Caco-2 (cell line): ENCODE measurements around the gene ABHD16B. TPM values are rescaled to one million over a fixed set of nuclear protein-coding genes. Genes with fewer than 3 reads are reported as not detected.

ENCODE experiments used
- BruUV-seq: library from RNA; stranded (reverse); fragments of 400-500 nt; replicated peaks from 2 replicates; lab custom pipeline; 2021; lab: Mats Ljungman, UMichigan
- CTCF ChIA-PET: fragments of 300-600 bp; sonication (Branson Sonifier 250); formaldehyde crosslinking; loops from one replicate; lab custom pipeline; 2022; ENCODE audit warnings: antibody characterized with exemption; lab: Charles Lee
- POLR2A ChIA-PET: fragments of 300-600 bp; sonication (Branson Sonifier 250); formaldehyde crosslinking; loops from one replicate; lab custom pipeline; 2022; ENCODE audit warnings: antibody characterized with exemption; lab: Charles Lee
- DNase-seq, 2 experiments: peaks; one replicate each; pipeline versions ENCODE4 v3.0.0 to v3.0.0-alpha.2; 2020 to 2022
- H3K27me3 ChIP-seq: replicated peaks from 2 replicates; pipeline ENCODE4 v1.6.0; 2011; ENCODE audit warnings: low read length; ENCODE audit not compliant: control insufficient read depth, insufficient read depth
- H3K36me3 ChIP-seq: 2 replicates; pipeline ENCODE4 v1.5.1; 2011; ENCODE audit warnings: low read length; ENCODE audit not compliant: control insufficient read depth, insufficient read depth
- H3K4me1 ChIP-seq: fragments of 250-450 bp; sonication (Bioruptor Pico); 2 replicates; pipeline ENCODE4 v1.5.1; 2020; ENCODE audit warnings: mild to moderate bottlenecking
- H3K4me3 ChIP-seq: 2 replicates; pipeline ENCODE4 v1.5.1; 2011; ENCODE audit warnings: low read depth, mild to moderate bottlenecking, control low read depth, low read length
- H3K9me3 ChIP-seq: fragments of 250-450 bp; sonication (Bioruptor Pico); 2 replicates; pipeline ENCODE4 v1.5.1; 2020; ENCODE audit warnings: mild to moderate bottlenecking, moderate library complexity
- H3K27ac Mint-ChIP-seq: one replicate; pipeline ENCODE4 v1.8.0; 2022; ENCODE audit warnings: mixed read lengths; ENCODE audit not compliant: unreplicated experiment
- H3K27me3 Mint-ChIP-seq: one replicate; pipeline ENCODE4 v1.8.0; 2022; ENCODE audit warnings: mixed read lengths; ENCODE audit not compliant: insufficient read depth, unreplicated experiment
- H3K36me3 Mint-ChIP-seq: one replicate; pipeline ENCODE4 v1.8.0; 2022; ENCODE audit warnings: mild to moderate bottlenecking, mixed read lengths; ENCODE audit not compliant: insufficient read depth, unreplicated experiment
- H3K4me1 Mint-ChIP-seq: one replicate; pipeline ENCODE4 v1.8.0; 2022; ENCODE audit warnings: low read depth, mixed read lengths; ENCODE audit not compliant: unreplicated experiment
- H3K4me3 Mint-ChIP-seq: one replicate; pipeline ENCODE4 v1.8.0; 2022; ENCODE audit warnings: mild to moderate bottlenecking, moderate library complexity, mixed read lengths; ENCODE audit not compliant: unreplicated experiment
- H3K9me3 Mint-ChIP-seq: one replicate; pipeline ENCODE4 v1.8.0; 2022; ENCODE audit warnings: mixed read lengths; ENCODE audit not compliant: unreplicated experiment
- intact Hi-C: fragments of 100-400 bp; cut with micrococcal nuclease; formaldehyde crosslinking; loops from one replicate; pipeline ENCODE4 v1.10.0; 2022; ENCODE audit not compliant: unreplicated experiment
- total RNA-seq: library from RNA; stranded (reverse); gene quantifications from 2 replicates; pipeline ENCODE4 v1.2.3, GENCODE V29; 2022
- TF ChIP-seq, protein P1 (sequence below), 2 experiments: fragments of 200-600 bp in 1 of 2; IDR thresholded peaks; 1 replicate in 1 of 2; 2 replicates in 1 of 2; pipeline versions ENCODE4 v1.5.1 to v1.8.0; 2011 to 2022; ENCODE audit warnings: antibody characterized with exemption in 1 of 2, control low read depth in 1 of 2, inconsistent platforms in 1 of 2, low read depth in 1 of 2, low read length in 1 of 2, mild to moderate bottlenecking in 1 of 2, moderate library complexity in 1 of 2; ENCODE audit not compliant: insufficient read depth in 1 of 2, severe bottlenecking in 1 of 2, unreplicated experiment in 1 of 2

Gene ABHD16B
- total RNA-seq, 1 experiment from 2014 or later, result 0.27 TPM

- Histone ChIP-seq H3K4me3 (peak overlapping the region; percentile 17; the same call in 1 of the 2 replicates), H3K9me3 (no peaks in the 10 kb centered on the region), H3K36me3 (no peaks in the 10 kb centered on the region), H3K4me1 (peaks cover 10% of the 10 kb centered on the region), H3K27me3 (no peaks in the 10 kb centered on the region)
- Mint-ChIP-seq H3K9me3 (no peaks in the 10 kb centered on the region), H3K27ac (no peak overlapping the region), H3K27me3 (no peaks in the 10 kb centered on the region), H3K4me3 (peak overlapping the region; percentile 54), H3K36me3 (no peaks in the 10 kb centered on the region), H3K4me1 (peaks cover 20% of the 10 kb centered on the region)
- BruUV-seq, result no TSS peak
- intact Hi-C loops, result loop anchor here (1.0 kb wide), 1 partner anchor 45 kb away; no protein-coding TSS in a partner anchor
- DNase-seq, result peak; percentile 72
- TF ChIP-seq, protein P1, sequence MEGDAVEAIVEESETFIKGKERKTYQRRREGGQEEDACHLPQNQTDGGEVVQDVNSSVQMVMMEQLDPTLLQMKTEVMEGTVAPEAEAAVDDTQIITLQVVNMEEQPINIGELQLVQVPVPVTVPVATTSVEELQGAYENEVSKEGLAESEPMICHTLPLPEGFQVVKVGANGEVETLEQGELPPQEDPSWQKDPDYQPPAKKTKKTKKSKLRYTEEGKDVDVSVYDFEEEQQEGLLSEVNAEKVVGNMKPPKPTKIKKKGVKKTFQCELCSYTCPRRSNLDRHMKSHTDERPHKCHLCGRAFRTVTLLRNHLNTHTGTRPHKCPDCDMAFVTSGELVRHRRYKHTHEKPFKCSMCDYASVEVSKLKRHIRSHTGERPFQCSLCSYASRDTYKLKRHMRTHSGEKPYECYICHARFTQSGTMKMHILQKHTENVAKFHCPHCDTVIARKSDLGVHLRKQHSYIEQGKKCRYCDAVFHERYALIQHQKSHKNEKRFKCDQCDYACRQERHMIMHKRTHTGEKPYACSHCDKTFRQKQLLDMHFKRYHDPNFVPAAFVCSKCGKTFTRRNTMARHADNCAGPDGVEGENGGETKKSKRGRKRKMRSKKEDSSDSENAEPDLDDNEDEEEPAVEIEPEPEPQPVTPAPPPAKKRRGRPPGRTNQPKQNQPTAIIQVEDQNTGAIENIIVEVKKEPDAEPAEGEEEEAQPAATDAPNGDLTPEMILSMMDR (IDR thresholded peaks at IDR 0.05; ENCODE audit: insufficient read depth in 1 of 2, low read depth in 1 of 2, low read length in 1 of 2, severe bottlenecking in 1 of 2, unreplicated experiment in 1 of 2), result peak; percentile 51 to 84
- ChIA-PET CTCF (interaction anchor here (0.6 kb wide), 2 partner anchors 10 to 154 kb away, joined by 3 read pairs; no protein-coding TSS in a partner anchor), POLR2A (no interaction called here)
These were observed 41.9 kb upstream of the ABHD16B start for GRCh38 chr20:63819224-63819921.

DNA sequence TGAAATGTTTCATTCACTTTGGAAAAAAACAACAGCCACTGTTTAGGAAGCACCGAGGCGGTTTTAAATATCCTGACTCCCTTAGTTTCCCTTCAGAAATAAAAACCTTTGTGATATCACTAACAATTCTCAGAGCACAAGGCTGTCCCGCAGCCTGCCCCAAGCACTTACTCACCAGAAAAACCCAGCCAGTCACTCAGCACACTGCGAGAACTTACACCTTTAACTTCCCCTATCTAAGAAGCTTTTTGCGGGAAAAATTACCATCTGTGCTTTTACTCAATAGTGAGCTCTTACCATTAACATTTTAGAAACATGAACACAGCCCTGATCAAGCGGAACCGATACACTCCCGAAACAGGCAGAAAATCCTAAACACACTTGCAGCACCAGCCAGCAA lies 39.5 kb upstream of the ABHD16B start:
- no peaks in the 10 kb centered on the region for H3K27me3 ChIP-seq
- H3K36me3 ChIP-seq, result no peaks in the 10 kb centered on the region
- Mint-ChIP-seq H3K27ac (no peak overlapping the region), H3K27me3 (no peaks in the 10 kb centered on the region), H3K9me3 (no peaks in the 10 kb centered on the region), H3K4me3 (no peak overlapping the region), H3K36me3 (no peaks in the 10 kb centered on the region), H3K4me1 (peaks cover 20% of the 10 kb centered on the region)
- ChIA-PET POLR2A (no interaction called here), CTCF (no interaction called here)
- peaks cover 11% of the 10 kb centered on the region for H3K4me1 ChIP-seq
- intact Hi-C loops, result no loop called here
- DNase-seq, result no peak
- H3K4me3 ChIP-seq, result no peak overlapping the region
- TF ChIP-seq, protein P1 (IDR thresholded peaks at IDR 0.05; ENCODE audit: insufficient read depth in 1 of 2, low read depth in 1 of 2, low read length in 1 of 2, severe bottlenecking in 1 of 2, unreplicated experiment in 1 of 2), result no peak
- no peaks in the 10 kb centered on the region for H3K9me3 ChIP-seq
- no TSS peak for BruUV-seq

GRCh38 chr20:63822276-63822696 lies 39.0 kb upstream of the ABHD16B start:
- H3K27me3 ChIP-seq, result no peaks in the 10 kb centered on the region
- ChIA-PET CTCF (no interaction called here), POLR2A (no interaction called here)
- no peaks in the 10 kb centered on the region for H3K36me3 ChIP-seq
- no peak for DNase-seq
- H3K4me1 ChIP-seq, result peaks cover 11% of the 10 kb centered on the region
- intact Hi-C loops, result no loop called here
- Mint-ChIP-seq H3K4me1 (peaks cover 20% of the 10 kb centered on the region), H3K36me3 (no peaks in the 10 kb centered on the region), H3K4me3 (no peak overlapping the region), H3K27me3 (no peaks in the 10 kb centered on the region), H3K27ac (no peak overlapping the region), H3K9me3 (no peaks in the 10 kb centered on the region)
- TF ChIP-seq, protein P1 (IDR thresholded peaks at IDR 0.05; ENCODE audit: insufficient read depth in 1 of 2, low read depth in 1 of 2, low read length in 1 of 2, severe bottlenecking in 1 of 2, unreplicated experiment in 1 of 2), result no peak
- no peaks in the 10 kb centered on the region for H3K9me3 ChIP-seq
- no peak overlapping the region for H3K4me3 ChIP-seq
- BruUV-seq, result no TSS peak
